Measurements from ENCODE around the gene SLC48A1.

Gene SLC48A1

GRCh38 chr12:47762850-47763465 lies 10.1 kb upstream of the SLC48A1 start:
- no peak for TF ChIP-seq CTCF (conservative IDR thresholded peaks at IDR 0.05)
- H3K27ac ChIP-seq = no peak overlapping the region

- H3K27ac ChIP-seq = no peak overlapping the region
- no peak for TF ChIP-seq CTCF (conservative IDR thresholded peaks at IDR 0.05)
Measured at GRCh38 chr12:47763481-47764346, 9.3 kb upstream of the SLC48A1 start.

- no peak for TF ChIP-seq CTCF (conservative IDR thresholded peaks at IDR 0.05)
- no peak overlapping the region for H3K27ac ChIP-seq
Measured at GRCh38 chr12:47766502-47767215, 6.4 kb upstream of the SLC48A1 start.

- peak; percentile 84 for TF ChIP-seq CTCF (conservative IDR thresholded peaks at IDR 0.05)
- no peak overlapping the region for H3K27ac ChIP-seq
Measured at GRCh38 chr12:47767216-47767724, 5.8 kb upstream of the SLC48A1 start.

- no peak overlapping the region for H3K27ac ChIP-seq
- TF ChIP-seq CTCF (conservative IDR thresholded peaks at IDR 0.05) = no peak
Measured at GRCh38 chr12:47768323-47768811, 4.7 kb upstream of the SLC48A1 start.

GRCh38 chr12:47769234-47770085 lies 3.6 kb upstream of the SLC48A1 start:
- TF ChIP-seq CTCF (conservative IDR thresholded peaks at IDR 0.05) = no peak
- no peak overlapping the region for H3K27ac ChIP-seq

All from VCaP (cell line).